Measurements from ENCODE around the gene IQSEC3.

Gene IQSEC3

GRCh38 chr12:138171-138897 lies 71.8 kb downstream of the IQSEC3 start:
- Histone ChIP-seq H4K20me1 (ENCODE audit: insufficient read depth) (no peaks in the 10 kb centered on the region), H3K27me3 (ENCODE audit: insufficient read depth, low read depth) (peaks cover 14% of the 10 kb centered on the region; the same call in 1 of the 2 replicates), H3K79me2 (ENCODE audit: insufficient read depth, low read depth) (no peaks in the 10 kb centered on the region)

DNA sequence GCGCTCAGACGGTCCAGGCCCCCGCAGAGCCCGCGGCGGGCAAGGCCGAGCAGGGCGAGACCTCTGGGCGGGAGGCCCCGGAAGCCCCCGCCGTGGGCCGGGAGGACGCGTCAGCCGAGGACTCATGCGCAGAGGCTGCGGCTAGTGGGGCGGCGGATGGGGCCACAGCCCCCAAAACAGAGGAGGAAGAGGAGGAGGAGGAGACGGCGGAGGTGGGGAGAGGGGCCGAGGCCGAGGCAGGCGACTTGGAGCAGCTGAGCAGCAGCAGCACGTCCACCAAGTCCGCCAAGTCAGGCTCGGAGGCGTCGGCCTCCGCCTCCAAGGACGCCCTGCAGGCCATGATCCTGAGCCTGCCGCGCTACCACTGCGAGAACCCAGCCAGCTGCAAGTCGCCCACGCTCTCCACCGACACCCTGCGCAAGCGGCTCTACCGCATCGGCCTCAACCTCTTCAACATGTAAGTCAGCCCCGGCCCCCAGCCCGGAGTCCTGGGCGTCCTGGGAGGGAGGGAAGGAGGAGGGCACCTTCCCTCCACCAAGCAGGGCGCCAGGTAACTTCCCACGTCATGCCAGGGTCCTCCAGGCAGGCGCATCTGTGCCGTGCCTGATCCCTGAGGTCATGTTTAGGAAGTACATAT lies 72.4 kb downstream of the IQSEC3 start:
- no peak overlapping the region for H3K27ac ChIP-seq
- H3K4me2 ChIP-seq, result no peak overlapping the region
- no peaks in the 10 kb centered on the region for H3K79me2 ChIP-seq (ENCODE audit: insufficient read depth, low read depth)
- no peak overlapping the region for H3K4me3 ChIP-seq (IDR thresholded peaks at IDR 0.05; ENCODE audit: insufficient read depth, low read depth, low read length)
- no peak overlapping the region for H3K9ac ChIP-seq
- H3K36me3 ChIP-seq (ENCODE audit: insufficient read depth), result no peaks in the 10 kb centered on the region
- peaks cover 14% of the 10 kb centered on the region; the same call in 1 of the 2 replicates for H3K27me3 ChIP-seq (ENCODE audit: insufficient read depth, low read depth)
- TF ChIP-seq CTCF (conservative IDR thresholded peaks at IDR 0.05; ENCODE audit: low read depth, low read length), result no peak
- no peaks in the 10 kb centered on the region for H4K20me1 ChIP-seq (ENCODE audit: insufficient read depth)
- no peaks in the 10 kb centered on the region for H3K4me1 ChIP-seq (ENCODE audit: low read depth, poor library complexity, severe bottlenecking)
- H2AFZ ChIP-seq (ENCODE audit: low read depth), result no peak overlapping the region

More at GRCh38 chr12:138171-138897, 71.8 kb downstream of the IQSEC3 start:
- Histone ChIP-seq H3K36me3 (ENCODE audit: insufficient read depth) (no peaks in the 10 kb centered on the region), H3K4me1 (ENCODE audit: low read depth, poor library complexity, severe bottlenecking) (no peaks in the 10 kb centered on the region), H2AFZ (ENCODE audit: low read depth) (no peak overlapping the region), H3K27ac (no peak overlapping the region), H3K4me3 (IDR thresholded peaks at IDR 0.05; ENCODE audit: insufficient read depth, low read depth, low read length) (no peak overlapping the region), H3K4me2 (no peak overlapping the region), H3K9ac (no peak overlapping the region)
- no peak for TF ChIP-seq CTCF (conservative IDR thresholded peaks at IDR 0.05; ENCODE audit: low read depth, low read length)

GRCh38 chr12:139585-139984 lies 73.0 kb downstream of the IQSEC3 start:
- H3K36me3 ChIP-seq (ENCODE audit: insufficient read depth), result no peaks in the 10 kb centered on the region
- H3K4me3 ChIP-seq (IDR thresholded peaks at IDR 0.05; ENCODE audit: insufficient read depth, low read depth, low read length), result no peak overlapping the region
- H3K27me3 ChIP-seq (ENCODE audit: insufficient read depth, low read depth), result peaks cover 14% of the 10 kb centered on the region; the same call in 1 of the 2 replicates
- no peaks in the 10 kb centered on the region for H3K79me2 ChIP-seq (ENCODE audit: insufficient read depth, low read depth)
- H2AFZ ChIP-seq (ENCODE audit: low read depth), result no peak overlapping the region
- no peak for TF ChIP-seq CTCF (conservative IDR thresholded peaks at IDR 0.05; ENCODE audit: low read depth, low read length)
- no peaks in the 10 kb centered on the region for H3K4me1 ChIP-seq (ENCODE audit: low read depth, poor library complexity, severe bottlenecking)
- no peak overlapping the region for H3K27ac ChIP-seq
- no peak overlapping the region for H3K9ac ChIP-seq
- no peak overlapping the region for H3K4me2 ChIP-seq
- no peaks in the 10 kb centered on the region for H4K20me1 ChIP-seq (ENCODE audit: insufficient read depth)

DNA sequence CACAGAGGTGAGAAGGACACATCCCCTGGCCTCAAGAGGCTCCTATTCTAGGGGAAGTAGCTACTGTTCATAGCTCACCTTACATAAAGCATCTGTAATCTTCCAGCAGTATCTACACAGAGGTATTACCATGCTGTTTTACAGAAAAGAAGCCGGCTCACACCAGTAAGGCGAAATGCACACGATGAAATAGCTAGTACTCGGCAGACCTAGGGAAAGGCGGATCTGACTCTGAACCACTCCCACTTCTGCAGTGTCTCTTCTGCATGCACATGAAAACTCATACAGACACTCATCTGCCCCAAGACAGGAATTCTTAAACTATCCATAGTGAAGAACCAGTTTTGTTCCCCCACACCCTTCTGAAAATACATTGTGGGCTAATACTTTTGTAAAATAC lies 73.6 kb downstream of the IQSEC3 start:
- H3K27ac ChIP-seq, result no peak overlapping the region
- no peak overlapping the region for H3K4me3 ChIP-seq (IDR thresholded peaks at IDR 0.05; ENCODE audit: insufficient read depth, low read depth, low read length)
- no peaks in the 10 kb centered on the region for H3K36me3 ChIP-seq (ENCODE audit: insufficient read depth)
- no peak overlapping the region for H3K9ac ChIP-seq
- no peaks in the 10 kb centered on the region for H3K4me1 ChIP-seq (ENCODE audit: low read depth, poor library complexity, severe bottlenecking)
- no peak for TF ChIP-seq CTCF (conservative IDR thresholded peaks at IDR 0.05; ENCODE audit: low read depth, low read length)
- no peak overlapping the region for H2AFZ ChIP-seq (ENCODE audit: low read depth)
- H4K20me1 ChIP-seq (ENCODE audit: insufficient read depth), result no peaks in the 10 kb centered on the region
- no peaks in the 10 kb centered on the region for H3K79me2 ChIP-seq (ENCODE audit: insufficient read depth, low read depth)
- H3K4me2 ChIP-seq, result no peak overlapping the region
- H3K27me3 ChIP-seq (ENCODE audit: insufficient read depth, low read depth), result peaks cover 14% of the 10 kb centered on the region; the same call in 1 of the 2 replicates
